GM18502 (cell line): Measurements from ENCODE around the gene CTBP2.

ENCODE experiments used
- ATAC-seq: cut with Tn5 transposase; IDR thresholded peaks from one replicate; pipeline ENCODE4 v1.9.1; 2021; ENCODE audit warnings: mild to moderate bottlenecking; ENCODE audit not compliant: unreplicated experiment, poor library complexity

CTBP2 gene

DNA sequence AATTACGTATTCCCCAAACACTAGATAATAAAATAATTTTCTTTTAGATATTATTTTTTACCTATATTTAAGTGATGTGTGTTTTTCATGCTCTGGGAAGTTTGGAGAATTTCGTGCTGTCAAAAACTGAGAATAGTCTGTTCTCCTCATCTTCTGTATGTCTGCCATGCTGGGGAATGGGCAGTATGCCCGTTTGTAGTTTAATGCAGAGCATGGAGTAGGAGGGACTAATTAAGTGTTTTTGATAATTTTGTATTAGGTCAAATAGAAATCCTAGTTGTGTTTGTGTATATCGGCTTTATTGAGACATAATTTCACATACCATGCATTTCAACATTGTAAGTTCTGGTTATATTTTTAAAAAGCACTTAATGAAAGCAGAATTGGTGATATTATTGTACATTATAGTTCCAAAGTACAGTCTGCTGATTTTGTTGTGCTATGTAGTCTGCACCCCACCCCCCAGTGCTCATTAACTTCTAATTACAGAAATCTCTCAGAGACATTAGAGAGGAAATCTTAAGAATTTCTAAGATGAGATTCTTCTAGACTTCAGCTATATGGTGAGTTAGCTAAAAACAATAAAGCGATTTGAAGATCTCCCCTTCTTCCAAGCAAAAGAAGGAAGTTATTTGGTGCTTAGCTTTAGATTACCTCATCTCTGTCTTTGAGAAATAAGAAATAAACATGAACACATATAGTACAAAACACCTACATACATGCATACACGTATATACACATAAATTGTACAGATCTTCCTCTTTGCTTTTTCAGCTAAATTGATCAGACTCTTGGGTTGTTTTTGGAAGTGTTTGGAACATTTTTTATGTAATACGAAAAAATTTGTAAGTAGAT, 196.3 kb downstream of the CTBP2 start:
- ATAC-seq: no peak

DNA sequence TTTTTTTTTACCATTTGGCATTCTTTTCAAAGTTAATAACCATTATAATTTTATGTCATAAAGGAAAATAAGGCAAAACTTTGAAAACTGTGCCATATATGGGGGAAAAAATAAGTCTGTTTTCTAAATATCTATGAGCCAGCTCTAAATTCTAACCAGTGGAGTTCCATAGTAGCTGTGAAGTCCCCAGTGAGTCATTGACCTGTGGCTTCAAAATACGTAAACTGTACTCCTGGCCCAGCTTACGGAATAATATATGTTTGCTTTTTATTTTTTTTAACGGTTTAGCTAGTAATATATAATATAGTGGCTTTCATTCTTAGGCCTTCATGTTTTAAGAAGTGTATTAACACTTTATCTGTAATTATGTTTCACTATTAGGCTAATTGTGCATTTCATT, 197.9 kb downstream of the CTBP2 start:
- ATAC-seq: no peak

DNA sequence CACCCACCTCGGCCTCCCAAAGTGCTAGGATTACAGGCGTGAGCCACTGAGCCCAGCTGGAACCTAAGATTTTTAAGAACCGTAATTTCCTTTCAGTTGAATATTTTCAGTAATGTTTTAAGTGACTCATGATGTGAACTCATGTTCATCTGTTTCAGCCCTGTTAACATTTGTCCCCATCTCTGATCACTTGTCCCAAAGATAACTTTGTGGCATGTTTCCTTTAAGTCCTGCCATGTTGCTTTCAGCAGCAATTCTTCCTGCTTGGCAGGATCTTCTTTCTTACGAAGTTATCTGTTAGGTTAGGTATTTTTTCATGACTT, 199.2 kb downstream of the CTBP2 start:
- ATAC-seq: no peak

GRCh38 chr10:124959564-124959963, 200.8 kb downstream of the CTBP2 start:
- no peak for ATAC-seq

DNA sequence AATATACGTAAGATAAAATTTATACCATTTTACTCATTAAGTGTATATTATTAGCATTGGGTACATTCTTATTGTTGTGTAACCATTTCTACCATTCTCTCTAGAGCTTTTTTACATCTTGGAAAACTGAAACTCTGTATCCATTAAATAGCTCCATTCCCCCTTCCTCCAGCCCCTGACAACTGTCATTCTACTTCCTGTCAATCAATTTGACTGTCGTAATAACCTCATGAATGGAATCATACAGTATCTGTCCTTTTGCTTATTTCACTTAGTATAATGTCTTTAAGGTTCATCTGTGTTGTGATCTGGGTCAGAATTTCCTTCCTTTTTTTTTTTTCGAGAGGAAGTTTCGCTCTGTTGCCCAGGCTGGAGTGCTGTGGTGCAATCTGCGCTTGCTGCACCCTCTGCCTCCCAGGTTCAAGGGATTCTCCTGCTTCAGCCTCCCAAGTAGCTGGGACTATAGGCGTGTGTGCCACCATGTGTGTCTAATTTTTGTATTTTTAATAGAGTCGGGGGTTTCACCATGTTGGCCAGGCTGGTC, 202.9 kb downstream of the CTBP2 start:
- no peak for ATAC-seq

GRCh38 chr10:124956764-124957163, 203.6 kb downstream of the CTBP2 start:
- no peak for ATAC-seq

- ATAC-seq: no peak
Observed at GRCh38 chr10:124955868-124956267, 204.5 kb downstream of the CTBP2 start.

GRCh38 chr10:124955243-124955642, 205.1 kb downstream of the CTBP2 start:
- ATAC-seq: no peak

GRCh38 chr10:124953421-124953820, 206.9 kb downstream of the CTBP2 start:
- no peak for ATAC-seq

- no peak for ATAC-seq
Observed at GRCh38 chr10:124952123-124952522, 208.2 kb downstream of the CTBP2 start.

- ATAC-seq: no peak
Observed at GRCh38 chr10:124949543-124949942, 210.8 kb downstream of the CTBP2 start.

GRCh38 chr10:124946945-124947344, 213.4 kb downstream of the CTBP2 start:
- ATAC-seq: no peak

DNA sequence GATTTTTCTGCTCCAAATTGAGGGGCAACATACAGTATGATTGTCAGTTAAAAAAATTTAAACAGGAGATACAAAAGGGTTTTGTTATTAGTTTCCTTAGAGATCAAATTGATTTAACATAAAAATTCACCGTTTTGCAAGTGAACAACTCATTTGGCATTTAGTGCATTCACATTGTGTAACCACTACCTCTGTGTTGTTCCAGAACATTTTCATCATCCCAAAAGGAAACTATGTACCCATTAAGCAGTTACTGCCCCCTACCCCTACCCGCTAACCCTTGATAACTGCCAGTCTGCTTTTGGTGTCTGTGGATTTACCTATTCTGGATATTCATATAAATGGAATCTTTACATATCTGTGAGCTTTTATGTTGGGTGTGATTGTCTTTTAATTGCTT, 215.4 kb downstream of the CTBP2 start:
- ATAC-seq: no peak

DNA sequence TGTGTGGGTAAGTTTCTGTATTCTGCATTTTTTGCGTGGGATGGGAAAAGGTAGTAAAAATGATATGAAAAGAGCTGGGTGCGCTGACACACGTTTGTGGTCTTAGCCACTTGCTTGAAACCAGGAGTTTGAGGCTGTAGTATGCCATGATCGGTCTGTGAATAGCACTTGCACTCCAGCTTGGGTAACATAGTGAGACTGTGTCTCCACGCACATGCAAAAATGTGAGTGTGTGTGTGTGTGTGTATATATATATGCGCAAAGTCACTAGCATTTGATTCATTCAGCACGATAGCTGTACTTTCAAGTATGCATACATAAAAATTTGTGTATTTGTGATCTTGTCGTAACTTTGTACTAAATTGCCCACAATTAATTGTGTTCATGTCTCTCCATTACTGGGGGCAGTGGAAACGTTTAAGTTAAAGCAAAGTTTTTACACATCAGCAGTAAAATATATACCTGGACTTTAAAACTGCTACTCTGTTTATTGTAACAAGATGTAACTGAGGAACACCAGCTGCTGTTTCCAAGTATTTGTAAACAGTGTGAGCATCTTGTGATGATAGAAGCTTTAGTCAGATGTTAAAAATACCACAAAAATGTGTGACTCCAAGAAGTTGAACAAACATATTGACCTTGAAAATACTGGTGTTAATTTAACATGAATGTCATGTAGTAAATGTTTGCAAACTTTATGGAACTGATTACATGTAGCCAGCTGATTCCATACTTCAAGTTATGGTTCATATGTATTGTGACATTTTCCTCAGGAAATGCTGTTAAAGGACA, 216.9 kb downstream of the CTBP2 start:
- no peak for ATAC-seq

GRCh38 chr10:124942317-124943169, 217.8 kb downstream of the CTBP2 start:
- ATAC-seq: no peak

DNA sequence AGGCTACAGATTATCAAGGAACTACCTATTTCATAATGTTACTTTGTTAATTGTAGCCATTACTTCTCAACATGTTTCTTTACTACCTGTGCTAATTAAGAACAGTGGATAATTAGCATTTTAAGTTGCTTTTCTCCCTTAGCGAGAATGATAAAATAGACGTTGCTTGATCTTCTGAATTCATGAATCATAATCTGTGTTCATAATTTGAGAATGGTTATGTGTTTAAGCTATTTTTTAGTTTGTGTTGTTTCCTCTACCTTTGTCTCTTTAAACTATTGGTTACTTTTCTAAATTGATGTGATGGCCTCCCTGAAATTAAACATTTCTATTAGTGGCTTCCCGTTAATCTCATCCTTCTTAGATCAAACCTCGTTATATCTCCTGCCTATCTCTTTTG, 218.5 kb downstream of the CTBP2 start, which contains the start of gene ZRANB1:
Gene ZRANB1 (plus strand): TSS at position 301 of the 400 bp plus-strand sequence. CDS start 371 bp downstream, outside the sequence.
- no peak for ATAC-seq

GRCh38 chr10:124939290-124939689, 221.1 kb downstream of the CTBP2 start:
- ATAC-seq: no peak

DNA sequence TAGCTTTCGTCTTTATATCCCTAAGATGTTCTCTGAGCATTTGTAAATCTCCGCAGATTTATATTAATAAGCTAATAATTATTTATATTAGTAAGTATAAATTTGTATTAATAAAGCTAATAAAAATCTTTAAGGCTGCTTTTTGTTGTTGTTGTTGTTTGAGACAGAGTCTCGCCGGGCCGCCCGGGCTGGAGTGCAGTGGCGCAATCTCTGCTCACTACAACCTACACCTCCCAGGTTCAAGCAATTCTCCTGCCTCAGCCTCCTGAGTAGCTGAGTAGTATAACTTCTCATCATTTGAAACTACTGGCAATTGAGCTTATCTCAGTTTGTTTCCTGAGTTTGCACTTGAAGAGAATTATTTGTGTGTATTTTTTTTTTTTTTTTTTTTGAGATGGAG, 223.6 kb downstream of the CTBP2 start:
- ATAC-seq: no peak

DNA sequence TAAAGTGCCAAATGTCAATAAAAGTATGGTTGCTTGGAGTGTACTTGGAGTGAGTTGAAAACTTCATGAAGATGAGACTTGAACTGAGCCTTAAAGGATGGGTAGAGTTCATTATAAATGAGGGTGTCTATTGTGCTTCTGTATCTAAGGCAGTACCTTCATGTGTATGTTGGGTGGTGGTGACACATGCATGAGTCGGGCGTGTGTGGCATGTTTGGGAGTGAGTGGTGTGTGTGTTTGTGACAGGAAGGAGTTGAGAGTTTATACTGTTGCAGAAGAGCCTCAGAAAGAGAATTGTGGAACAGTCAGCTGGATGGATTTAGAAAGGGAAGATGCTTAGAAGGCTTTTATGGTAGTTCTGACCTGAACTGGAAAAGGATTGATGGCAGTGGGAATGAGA, 224.4 kb downstream of the CTBP2 start:
- ATAC-seq: no peak
